ENCODE results near the gene PVR.

GRCh38 chr19:44648631-44649251, 5.0 kb downstream of the PVR start:
- TF ChIP-seq CTCF (tag by site-specific recombination; IDR thresholded peaks at IDR 0.05) (no peak), GLIS1 (tag by site-specific recombination; IDR thresholded peaks at IDR 0.05) (no peak), ZNF292 (tag by site-specific recombination; IDR thresholded peaks at IDR 0.05; ENCODE audit: borderline replicate concordance, low read depth) (no peak), EGR2 (tag by site-specific recombination; IDR thresholded peaks at IDR 0.05; ENCODE audit: low read depth) (no peak), ZBTB11 (tag by site-specific recombination; conservative IDR thresholded peaks at IDR 0.05; ENCODE audit: low read depth) (no peak), ZNF529 (tag by site-specific recombination; IDR thresholded peaks at IDR 0.05; ENCODE audit: insufficient replicate concordance) (no peak), ZNF830 (tag by site-specific recombination; IDR thresholded peaks at IDR 0.05; ENCODE audit: low read depth) (no peak), REST (tag by site-specific recombination; IDR thresholded peaks at IDR 0.05) (no peak), ZBTB7A (tag by site-specific recombination; IDR thresholded peaks at IDR 0.05; ENCODE audit: low read depth) (no peak)

All from HEK293 (cell line).